Activated CD4-positive, CD25-positive, alpha-beta regulatory T cell treated with anti-CD3 and anti-CD28 coated beads, Interleukin-2, amount 50 U/mL, for 16 hours (primary cell): ENCODE results near the gene ABL2.
"Not testable (repeated sequence)": the region's sequence is repeated elsewhere in the genome, so short reads cannot be mapped to it uniquely, and the experiment has no call there.

Experiments used
- DNase-seq: peaks from one replicate; pipeline ENCODE4 v3.0.0-alpha.2; 2020; ENCODE audit warnings: low read depth, low spot score

ABL2 gene

GRCh38 chr1:179169616-179170467, 59.6 kb downstream of the ABL2 start:
- no peak for DNase-seq

GRCh38 chr1:179168536-179168935, 60.9 kb downstream of the ABL2 start:
- DNase-seq, result no peak

GRCh38 chr1:179167955-179168354, 61.5 kb downstream of the ABL2 start:
- no peak for DNase-seq

- DNase-seq, result no peak
Observed at GRCh38 chr1:179167418-179167777, 62.1 kb downstream of the ABL2 start.

GRCh38 chr1:179166663-179167417, 62.6 kb downstream of the ABL2 start:
- DNase-seq, result no peak

GRCh38 chr1:179164494-179164893, 65.0 kb downstream of the ABL2 start:
- no peak for DNase-seq

- no peak for DNase-seq
Observed at GRCh38 chr1:179156708-179157107, 72.8 kb downstream of the ABL2 start.

- no peak for DNase-seq
Observed at GRCh38 chr1:179156026-179156425, 73.5 kb downstream of the ABL2 start.

GRCh38 chr1:179155615-179156014, 73.9 kb downstream of the ABL2 start:
- no peak for DNase-seq

- no peak for DNase-seq
Observed at GRCh38 chr1:179154437-179154836, 75.0 kb downstream of the ABL2 start.

- no peak for DNase-seq
Observed at GRCh38 chr1:179153217-179153616, 76.3 kb downstream of the ABL2 start.

GRCh38 chr1:179151908-179152682, 77.4 kb downstream of the ABL2 start:
- DNase-seq, result no peak

GRCh38 chr1:179146911-179147310, 82.6 kb downstream of the ABL2 start:
- DNase-seq, result no peak

- DNase-seq, result no peak
Observed at GRCh38 chr1:179146476-179146875, 83.0 kb downstream of the ABL2 start.

GRCh38 chr1:179145521-179145920, 84.0 kb downstream of the ABL2 start:
- DNase-seq, result no peak

- DNase-seq, result no peak
Observed at GRCh38 chr1:179144626-179145025, 84.9 kb downstream of the ABL2 start.

GRCh38 chr1:179143322-179143721, 86.2 kb downstream of the ABL2 start:
- DNase-seq, result no peak

- DNase-seq, result no peak
Observed at GRCh38 chr1:179142889-179143299, 86.6 kb downstream of the ABL2 start.

- no peak for DNase-seq
Observed at GRCh38 chr1:179141592-179142251, 87.8 kb downstream of the ABL2 start.

GRCh38 chr1:179138755-179139154, 90.7 kb downstream of the ABL2 start:
- not testable (repeated sequence) for DNase-seq

GRCh38 chr1:179137617-179138255, 91.7 kb downstream of the ABL2 start:
- no peak for DNase-seq
